ENCODE results near the gene SNRPB2.
A peak's percentile ranks its signal among the peaks of the same experiment; 100 is the strongest.

The SNRPB2 gene

DNA sequence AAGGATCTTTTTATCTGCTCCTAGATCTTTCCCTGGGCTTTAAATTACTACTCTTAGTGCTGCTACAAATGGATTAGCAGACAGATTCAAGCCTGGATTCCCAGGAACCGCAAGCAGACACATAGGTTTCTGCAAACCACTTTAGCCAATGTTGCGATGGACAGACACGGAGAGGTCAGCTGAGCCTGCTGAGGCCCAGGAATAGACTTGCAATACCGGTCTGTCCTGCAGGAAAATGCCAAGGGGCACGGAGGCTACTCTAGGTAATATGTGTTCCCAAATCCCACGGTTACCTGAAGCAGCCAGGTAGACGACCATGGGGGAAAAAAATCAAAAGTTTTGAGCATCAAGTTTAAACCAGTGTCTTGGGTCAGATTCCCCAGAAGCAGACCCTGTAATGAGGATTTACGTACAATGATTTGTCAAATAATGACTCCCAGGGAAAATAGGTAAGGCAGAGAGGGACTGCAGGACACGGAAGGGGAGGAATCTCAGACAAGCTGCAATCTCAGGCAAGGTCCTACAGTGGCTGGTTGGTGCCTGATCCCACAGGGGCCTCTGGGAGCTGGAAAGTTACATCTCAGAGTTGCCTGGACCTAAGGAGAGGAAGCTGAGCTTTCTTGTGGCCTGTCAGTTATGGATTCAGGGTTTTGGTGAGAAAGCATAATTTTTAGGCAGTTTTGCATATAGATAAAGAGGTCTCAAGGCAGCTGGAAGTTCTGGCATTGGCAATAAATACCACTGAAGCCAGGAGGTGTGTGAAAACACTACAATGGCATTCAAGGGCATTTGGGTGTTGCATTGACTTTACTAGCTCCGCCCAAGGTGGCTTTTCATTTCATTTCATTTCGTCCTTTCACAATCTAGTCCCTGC, 30.8 kb downstream of the SNRPB2 start:
- DNase-seq (ENCODE audit: low spot score): no peak
- TF ChIP-seq CTCF (IDR thresholded peaks at IDR 0.05; ENCODE audit: extremely low read depth, missing control alignments): no peak

- DNase-seq (ENCODE audit: low spot score): peak; percentile 62
- TF ChIP-seq CTCF (IDR thresholded peaks at IDR 0.05; ENCODE audit: extremely low read depth, missing control alignments): peak; percentile 51
Measured at GRCh38 chr20:16761305-16761829, 31.5 kb downstream of the SNRPB2 start.

DNA sequence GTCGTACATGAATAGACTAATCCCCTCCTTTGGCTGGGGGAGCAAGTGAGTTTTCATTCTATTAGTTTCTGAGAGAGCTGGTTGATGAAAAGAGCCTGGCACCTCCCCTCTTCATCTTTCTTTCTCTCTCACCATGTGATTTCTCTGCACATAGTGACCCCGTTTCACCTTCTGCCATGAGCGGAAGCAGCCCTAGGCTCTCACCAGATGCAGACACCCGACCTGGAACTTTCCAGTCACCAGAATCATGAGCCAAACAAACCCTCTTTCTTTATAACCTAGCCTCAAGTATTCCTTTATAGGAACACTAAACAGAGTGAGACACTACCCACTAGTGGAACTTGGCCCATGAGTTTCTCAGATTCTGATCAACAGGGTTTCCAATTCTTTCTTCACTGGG, 34.7 kb downstream of the SNRPB2 start:
- no peak for DNase-seq (ENCODE audit: low spot score)
- TF ChIP-seq CTCF (IDR thresholded peaks at IDR 0.05; ENCODE audit: extremely low read depth, missing control alignments): no peak

DNA sequence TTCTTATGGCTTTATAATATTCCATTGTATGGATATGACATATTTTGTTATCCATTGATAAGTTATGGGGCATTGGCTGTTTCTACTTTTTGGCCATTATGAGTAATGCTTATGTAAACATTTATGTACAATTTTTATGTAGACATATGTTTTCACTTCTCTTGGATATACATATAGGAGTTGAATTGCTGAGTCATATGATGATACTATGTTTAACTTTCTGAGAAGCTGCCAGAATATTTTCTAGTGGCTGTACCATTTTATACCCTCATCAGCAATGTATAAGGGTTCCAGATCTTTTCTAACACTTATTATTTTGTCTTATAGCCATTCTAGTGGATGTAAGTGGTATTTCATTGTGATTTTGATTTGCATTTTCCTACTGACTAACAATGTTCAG, 41.4 kb downstream of the SNRPB2 start:
- TF ChIP-seq CTCF (IDR thresholded peaks at IDR 0.05; ENCODE audit: extremely low read depth, missing control alignments): no peak
- DNase-seq (ENCODE audit: low spot score): no peak

- no peak for TF ChIP-seq CTCF (IDR thresholded peaks at IDR 0.05; ENCODE audit: extremely low read depth, missing control alignments)
- no peak for DNase-seq (ENCODE audit: low spot score)
Measured at GRCh38 chr20:16775961-16776360, 46.1 kb downstream of the SNRPB2 start.

- no peak for DNase-seq (ENCODE audit: low spot score)
- no peak for TF ChIP-seq CTCF (IDR thresholded peaks at IDR 0.05; ENCODE audit: extremely low read depth, missing control alignments)
Measured at GRCh38 chr20:16777126-16777525, 47.3 kb downstream of the SNRPB2 start.

DNA sequence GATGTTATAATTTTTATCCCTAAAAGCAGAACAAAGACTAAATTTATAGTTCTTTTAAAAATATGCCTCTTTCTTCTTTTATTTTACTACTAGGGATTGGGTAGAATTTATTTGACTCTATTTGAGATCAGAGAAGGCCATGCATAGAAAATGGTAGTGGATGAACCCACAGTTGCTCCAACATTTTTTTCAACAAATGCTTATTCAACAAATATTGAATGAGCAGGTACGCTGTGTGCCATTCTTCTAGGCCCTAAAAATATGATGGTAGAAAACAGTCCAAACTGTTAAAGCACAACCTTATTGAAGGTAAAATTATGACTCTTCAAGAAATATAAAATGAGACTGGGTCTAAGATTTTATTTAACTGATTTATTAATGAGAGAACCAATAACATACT, 48.3 kb downstream of the SNRPB2 start:
- no peak for TF ChIP-seq CTCF (IDR thresholded peaks at IDR 0.05; ENCODE audit: extremely low read depth, missing control alignments)
- DNase-seq (ENCODE audit: low spot score): no peak
